RKO (cell line): ENCODE results near the gene TLR5.
A peak's percentile ranks its signal among the peaks of the same experiment; 100 is the strongest.

Experiments used
- DNase-seq: peaks from one replicate; pipeline ENCODE4 v3.0.0-alpha.2; 2016; ENCODE audit warnings: low spot score

TLR5 gene

DNA sequence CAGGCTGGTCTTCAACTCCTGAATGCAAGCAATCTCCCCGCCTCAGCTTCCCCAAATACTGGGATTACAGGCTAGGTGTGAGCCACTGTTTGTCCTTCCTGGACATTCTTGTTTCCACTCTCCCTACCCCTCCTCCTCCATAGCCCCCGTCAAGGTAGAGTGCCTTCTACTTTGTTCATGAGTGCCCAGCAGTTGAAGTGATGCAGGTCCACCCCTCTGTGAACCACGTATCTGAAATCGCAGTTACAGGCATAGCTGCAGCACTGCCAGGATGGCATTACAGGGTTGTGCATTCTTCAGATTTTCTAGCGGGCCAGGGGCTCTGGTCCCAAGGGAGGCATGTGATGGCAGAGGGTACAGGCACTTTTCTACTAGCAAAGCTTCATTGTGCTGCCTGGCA, 7.4 kb upstream of the TLR5 start:
- DNase-seq: no peak

DNA sequence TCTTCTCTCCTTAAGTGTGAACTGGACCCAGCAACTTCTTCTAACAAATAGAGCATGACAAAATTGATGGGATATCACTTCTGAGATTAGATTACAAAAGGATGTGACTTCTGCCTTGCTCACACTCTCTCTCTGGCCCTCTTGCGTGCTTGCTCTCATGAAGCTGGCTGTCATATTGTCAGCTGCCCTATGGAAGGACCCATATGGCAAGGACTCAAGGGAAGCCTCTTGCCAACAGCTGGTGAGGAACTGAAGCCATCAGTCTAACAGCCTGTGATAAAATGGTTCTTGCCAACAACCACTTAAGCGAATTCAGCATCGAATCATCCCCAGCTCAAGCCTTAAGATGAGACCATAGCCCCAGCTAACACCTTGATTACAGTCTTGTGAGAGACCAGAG, 4.8 kb upstream of the TLR5 start:
- DNase-seq: no peak

DNA sequence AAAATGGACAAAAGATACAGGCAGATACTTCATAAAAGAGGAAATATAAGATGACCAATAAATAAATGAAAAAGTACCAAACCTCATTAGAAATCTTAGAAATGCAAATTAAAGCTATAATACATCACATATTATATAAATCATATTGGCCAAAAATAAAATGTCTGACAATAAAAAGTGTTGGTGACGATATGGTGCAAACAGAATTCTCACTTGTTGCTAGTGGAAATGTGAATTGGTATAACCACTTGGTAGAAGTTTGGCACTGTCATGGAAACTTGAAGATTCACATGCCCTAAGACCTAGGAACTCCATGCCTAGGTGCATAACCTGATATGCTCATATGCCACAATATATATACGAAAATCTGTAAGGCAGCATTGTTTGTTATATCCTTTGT, 4.4 kb upstream of the TLR5 start:
- DNase-seq: no peak

DNA sequence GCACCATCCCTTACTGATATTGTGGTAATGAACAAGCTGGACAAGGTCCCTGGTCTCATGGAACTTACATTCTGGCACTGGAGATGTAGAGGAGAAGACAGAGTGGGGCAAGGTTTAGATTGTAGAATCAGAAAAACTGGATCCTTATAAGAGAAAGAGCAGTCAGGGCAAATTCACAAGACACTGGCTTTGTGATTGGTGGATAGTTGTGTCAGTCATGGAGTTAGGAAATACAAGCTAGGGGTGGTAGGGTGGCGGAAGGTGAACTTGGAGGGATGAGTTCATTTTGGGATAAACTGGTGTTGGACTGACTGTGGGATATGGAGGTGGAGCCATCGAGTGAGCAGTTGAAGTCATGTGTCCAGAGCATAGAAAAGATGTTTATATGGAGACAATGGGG, 3.7 kb upstream of the TLR5 start:
- DNase-seq: no peak

DNA sequence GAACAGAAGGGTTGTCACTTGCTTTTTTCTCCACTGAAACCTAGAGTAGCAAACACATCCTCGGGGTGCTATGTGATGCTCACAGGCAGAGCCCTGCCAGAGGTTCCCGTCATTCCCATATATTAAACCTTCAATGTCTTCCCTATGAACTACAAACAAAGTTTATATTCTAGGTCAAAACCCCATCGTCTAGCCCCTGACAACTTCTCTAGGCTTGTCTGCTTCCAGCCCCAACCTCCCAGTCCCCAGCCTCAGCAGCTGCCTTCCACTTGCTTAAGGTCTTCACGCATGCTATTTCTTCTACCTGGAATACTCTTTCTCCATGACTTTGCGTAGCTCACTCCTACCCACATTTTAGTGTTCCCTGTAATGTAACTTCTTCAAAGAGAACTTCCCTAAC, 1.9 kb upstream of the TLR5 start:
- DNase-seq: no peak

DNA sequence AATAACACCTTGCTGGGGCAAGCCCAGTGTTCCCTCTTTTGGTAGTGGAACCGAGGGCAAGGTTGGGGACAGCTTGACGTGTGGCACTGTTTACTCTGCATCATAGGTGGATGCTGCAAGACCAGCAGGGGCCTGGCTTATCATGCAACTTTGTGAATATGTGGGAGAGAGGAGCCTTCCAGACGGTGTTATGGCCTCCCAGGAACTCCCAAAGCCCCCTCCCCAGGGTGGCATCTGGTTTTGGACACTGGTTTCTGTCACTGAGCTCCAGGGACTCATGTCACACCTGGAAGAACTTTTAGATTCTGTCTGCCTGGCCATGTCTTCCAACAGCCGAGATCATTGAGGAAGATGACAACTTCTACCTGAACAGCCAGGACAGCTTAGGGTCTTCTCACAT, 1.4 kb upstream of the TLR5 start:
- no peak for DNase-seq

DNA sequence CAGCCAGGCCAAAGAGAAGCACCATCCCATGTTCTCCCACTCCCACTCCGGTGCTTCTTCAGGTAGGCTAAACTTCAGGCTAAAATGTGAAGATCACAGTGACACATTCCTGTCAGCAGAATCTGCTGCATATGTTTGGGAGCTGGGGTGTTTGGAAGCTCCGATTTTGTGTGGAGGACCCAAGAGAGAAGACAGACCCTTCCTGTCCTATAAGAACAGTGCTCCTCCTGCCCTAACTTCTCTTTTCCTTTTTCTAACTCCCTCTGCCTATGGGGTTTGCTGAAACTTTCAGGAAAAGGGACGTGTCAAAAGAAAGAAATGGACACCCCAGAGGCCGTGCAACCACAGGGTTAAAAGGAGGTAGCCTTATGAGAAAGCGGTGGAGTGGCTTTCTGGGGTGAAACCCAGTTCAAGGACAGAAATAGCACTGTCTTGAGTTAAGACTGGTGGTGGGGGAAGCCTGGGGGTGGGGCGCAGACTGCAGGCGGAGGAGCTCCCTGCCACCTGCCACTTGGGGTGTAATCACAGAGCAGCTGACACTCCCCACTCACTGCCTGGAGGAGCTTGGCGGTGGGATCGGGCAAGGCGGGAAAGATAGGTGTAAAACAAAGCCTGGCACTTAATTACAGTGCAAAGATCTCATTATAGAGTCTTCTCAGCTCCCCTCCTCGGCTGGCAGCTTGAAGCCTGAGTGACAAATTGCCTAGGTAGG, 645 bp upstream of the TLR5 start:
- DNase-seq: no peak

DNA sequence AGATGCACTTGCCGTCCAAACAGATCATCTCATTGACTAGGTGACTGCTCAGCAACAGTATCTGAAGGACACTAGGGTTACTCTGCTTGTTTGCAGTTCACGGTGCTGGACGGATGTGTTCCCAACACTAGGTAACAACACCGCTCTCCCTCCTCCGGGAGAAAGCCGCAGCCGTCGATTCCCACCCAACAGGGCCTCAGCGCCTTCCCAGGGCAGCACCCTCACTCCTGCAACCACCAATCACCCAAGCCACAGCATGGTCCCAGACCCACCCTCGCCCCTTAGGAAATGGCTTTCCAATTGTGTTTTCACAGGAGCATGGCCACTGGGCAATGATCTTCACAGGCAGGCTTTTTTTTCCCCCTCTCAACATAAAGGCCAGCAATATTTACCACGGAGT, 779 bp downstream of the TLR5 start:
- DNase-seq: no peak

DNA sequence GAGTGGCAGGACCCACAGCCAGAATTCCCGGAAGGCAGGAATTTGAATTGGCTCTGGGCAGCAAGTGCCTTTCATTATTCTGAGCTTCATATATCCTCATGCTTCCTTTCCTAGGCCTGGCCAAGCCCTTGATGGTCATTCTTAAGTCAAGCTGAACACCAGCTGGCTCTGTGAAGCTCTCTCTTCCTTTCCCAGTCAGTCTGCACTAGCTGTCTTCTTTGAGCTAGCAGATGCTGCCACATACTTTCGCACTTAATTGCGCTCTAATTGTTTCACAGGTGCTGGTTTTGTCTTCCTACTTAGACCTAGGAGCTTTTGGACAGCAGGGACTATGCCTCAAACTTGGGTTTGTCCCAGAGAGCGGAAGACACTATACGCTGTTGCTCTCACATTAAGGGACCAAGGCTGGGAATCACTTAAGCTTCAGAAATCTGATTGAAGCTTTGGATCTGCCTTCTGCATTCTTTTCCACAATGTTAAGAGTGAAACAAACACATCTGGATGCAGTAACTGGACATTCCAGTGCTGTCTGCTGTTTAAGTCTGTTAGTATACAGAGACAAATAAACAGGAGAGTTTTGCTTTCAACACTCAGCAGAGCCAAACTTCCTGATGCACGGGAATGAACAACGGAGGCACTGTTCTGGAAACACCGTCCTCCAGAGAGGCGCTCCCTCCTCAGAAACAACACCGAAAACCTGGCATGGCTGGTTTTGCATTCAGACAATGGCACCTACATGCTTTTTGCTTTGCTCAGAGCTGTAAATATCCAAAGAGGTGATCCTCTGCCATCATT, 2.2 kb downstream of the TLR5 start:
- DNase-seq: no peak

DNA sequence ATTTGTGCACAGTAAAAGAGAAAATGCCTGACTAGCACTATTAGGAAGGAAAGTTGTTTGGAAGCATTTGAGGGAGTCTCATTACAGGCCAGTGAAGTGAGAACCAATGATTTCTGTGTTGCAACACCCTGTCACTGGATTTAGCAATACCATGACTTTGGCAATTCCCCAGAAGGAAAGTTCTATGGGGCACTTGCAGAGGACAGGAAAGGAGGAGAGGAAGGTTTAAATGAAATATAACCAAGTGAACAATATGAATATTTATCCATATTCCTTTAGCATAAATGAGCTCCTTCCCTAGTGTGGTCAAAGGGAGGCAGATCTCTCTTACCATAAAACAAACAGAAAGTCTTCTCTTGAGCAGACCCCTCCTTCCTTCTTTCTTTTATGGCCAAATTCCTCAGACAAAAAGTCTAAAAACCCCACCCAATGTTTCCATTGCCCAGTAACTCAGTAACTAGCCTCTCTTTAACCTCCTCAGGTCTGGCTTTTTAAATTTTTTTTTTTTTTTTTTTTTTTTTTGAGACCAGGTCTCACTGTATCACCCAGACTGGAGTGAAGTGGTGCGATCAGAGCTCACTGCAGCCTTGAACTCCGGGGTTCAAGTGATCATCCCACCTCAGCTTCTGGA, 5.5 kb downstream of the TLR5 start:
- no peak for DNase-seq

DNA sequence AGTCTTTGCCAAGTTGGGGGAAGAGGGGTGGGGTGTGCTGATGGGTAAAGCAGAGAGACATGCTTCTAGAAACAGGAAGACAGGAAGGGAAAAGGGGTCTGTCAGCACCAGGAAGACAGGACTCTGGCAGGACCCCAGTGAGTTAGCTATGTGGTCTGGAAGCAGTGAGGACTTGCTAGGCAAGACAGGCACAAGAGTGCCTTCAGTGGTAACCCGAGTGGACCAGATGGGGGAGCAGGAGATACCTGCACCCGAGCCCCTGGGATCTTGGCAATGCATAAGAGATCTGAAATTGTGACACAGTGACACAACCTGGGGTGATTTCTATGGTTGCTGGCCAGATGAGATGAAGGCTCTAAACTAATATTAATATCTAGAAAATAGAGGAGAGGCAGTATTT, 7.0 kb downstream of the TLR5 start:
- no peak for DNase-seq

DNA sequence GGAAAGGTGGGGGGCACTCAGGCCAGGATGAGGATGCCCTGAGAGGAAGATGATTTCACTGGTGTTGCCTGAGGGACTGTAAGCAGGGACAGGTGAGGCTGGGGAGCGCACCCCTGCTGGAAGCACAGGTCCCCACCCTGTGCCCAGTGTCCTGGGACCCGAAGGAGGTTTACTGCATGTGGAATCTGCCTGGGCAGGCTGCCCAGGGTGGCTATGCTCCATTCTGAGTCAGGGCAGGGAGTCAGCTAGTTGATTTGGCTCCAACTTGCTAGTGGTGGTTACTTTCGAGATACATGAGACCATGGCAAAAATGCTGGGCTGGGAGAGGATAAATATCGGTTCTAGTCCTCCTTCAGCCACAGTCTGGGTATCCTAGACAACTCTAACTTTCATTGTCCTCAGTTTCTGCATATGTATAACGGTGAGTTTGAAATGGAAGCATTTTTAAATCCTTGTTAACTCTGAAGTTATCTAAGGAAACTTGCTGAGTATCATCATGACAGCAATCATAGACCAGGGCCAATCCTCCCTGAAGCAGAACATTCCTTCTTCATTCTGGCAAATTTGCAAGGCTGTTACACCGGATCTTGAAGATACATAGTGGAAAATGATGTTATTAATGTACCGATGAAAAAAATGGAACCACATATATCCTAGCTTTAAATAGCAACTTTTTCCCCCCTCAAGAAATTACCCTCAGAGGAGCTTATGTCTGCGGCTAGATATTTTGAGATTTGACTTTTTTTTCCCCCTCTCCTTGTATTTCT, 7.7 kb downstream of the TLR5 start:
- DNase-seq: peak; percentile 18

DNA sequence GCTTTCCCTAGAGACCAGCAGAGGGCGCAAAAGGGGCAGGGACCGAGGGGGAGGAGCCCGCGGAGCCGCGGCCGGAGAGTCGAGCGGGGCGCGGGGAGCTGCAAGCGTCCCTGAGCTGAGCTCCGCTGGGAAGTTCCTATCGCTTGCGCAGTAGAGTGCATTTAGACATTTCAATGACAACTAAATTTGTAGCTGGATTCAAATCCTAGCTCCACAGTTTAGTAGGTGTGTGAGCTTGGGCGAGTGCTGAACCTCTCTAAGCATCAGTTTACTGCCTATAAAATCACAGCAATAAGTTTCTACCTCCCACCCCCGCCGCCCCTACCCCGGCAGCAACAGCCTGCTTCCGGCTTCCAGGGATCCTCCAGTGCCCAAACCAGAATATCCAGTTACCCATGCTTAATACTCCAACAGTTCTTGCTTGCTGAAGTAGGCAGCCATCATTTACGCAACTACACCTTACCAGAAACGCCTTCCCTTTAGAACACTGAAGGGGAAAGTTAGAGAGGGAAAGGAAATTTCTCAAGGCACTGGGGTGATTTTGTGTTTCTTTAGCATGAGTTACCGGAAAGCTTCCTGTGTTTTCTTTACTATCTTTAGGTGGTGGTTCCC, 9.1 kb downstream of the TLR5 start:
- DNase-seq: peak; percentile 74

DNA sequence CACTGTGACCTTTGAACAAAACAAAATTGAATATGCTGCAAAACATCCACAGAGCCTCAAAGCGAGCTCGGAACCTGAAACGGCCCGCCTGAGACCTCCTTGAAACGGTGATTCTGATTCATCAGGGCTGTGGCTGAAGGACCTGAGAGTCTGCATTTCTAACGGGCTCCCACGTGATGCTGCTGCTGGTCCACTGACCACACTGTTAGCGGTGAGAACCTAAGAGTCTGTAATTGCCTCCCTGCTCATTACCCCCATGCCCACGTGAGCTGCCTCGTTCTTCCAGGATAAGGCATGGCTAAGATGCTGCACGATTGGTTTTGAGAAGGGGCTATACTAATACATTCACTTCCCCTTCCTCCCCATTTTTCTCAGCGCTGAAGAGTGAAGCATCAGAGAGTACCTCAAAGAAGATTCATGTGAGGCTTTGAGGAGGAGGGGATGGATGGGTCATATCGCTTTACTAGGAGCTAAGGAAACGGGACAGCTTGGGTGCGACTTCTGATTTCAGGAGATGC, 9.7 kb downstream of the TLR5 start:
- no peak for DNase-seq

DNA sequence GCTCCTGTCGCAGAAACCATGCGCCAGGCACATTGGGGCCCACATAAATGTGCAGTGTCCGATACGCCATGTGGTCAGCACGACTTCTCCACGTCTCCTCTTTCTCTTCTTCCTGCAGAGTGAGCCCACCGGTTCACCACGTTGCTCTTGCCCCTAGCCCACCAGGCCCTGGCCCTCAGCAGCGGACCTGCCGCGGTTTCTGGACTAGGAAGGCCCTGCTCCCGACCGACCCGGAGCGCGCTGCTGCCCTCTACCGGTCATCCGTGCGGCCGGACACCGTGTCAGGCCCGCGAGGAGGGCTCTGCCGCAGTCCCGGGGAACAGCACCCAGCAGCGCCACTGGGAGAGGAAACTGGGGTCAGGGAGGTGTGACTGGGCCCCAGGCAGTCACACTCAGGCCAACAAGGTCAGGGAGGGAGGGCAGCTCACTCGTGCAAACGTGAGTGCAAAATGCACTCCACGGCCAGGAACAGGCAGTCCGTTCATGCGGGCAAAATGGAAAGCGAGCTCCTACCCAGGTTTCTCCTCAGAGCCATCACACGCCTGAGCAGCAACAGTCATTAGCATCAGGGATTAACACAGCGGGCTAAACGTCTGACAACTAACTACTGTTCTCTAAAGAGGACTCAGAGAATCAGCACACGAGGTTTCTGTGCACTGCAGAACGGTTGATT, 13.7 kb downstream of the TLR5 start:
- DNase-seq: no peak

DNA sequence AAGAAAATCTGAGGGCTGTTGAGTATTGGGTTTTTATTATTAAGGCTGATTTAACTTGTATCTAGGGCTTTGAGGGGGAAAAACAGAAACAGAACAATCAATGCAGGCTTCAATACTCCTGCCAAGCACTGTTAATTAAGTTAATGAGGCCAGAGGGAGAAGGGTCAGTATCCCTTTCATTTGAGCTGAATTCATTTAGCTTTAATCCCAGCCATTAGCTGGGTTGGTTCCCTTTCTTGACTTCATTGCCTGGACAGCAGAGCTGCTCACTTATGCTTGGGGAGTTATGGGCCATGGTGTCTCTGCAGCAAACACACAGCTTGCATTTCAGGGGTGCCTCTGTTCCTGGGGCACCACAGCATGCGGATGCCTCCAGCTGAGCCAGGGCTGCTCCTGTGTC, 16.3 kb downstream of the TLR5 start:
- DNase-seq: no peak

DNA sequence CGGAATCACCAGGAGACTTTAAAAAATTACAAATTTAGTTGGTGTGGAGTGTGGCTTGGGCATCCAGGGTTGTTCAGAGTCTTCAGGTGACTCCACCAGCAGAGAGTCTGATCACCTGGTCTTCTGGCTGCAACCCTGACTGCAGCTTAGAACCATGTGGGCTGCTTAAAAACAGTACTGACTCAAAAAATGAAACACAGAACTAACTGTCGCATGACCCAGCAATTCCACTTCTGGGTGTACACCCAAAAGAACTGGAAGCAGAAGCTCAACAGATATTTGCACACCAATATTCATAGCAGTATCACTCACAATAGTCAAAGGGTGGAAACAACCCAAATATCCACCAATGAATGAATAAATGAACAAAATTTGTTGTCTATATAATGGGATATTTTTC, 17.3 kb downstream of the TLR5 start:
- no peak for DNase-seq

DNA sequence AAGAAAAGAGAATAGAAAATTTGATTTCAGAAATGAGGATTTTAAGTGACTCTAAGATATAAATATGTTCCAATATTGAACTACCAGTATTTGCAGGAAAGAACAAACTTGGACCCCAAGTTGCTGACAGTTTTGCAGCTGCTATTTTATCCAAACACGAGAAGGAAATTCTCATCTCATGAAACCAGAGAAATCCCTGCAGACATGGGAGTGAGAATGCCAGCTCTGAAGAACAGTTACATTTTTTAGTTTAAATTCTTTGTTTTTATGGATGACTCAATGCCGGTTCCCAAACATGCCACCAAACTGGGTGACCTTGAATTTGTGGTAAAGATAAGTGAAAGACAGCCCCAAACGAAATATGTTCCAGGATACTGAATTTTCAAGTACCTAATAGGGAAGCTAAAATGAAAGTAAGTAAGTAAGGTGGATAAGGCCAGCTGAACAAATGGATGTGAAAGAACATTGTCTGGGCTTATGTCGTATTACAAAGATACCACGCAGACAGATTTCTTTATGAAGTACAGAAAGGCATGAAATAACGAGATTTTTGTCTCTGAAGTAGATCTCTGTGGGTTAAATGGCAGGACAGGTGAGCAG, 19.9 kb downstream of the TLR5 start:
- DNase-seq: no peak

DNA sequence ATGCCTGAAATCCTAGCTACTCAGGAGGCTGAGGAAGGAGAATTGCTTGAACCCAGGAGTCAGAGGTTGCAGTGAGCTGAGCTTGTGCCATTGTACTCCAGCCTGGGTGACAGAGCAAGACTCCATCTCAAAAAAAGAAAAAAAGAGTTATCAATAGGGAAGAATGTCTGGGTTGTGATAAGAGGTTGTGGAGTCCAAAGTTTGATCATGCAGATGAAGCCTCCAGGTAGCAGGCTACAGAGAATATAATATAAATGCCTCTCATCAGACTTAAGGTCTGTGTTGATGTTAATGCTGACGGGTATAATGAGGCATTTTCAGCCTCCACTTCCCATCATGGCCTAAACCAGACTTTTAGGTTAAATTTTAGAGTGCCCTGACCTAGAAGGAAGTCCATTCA, 24.6 kb downstream of the TLR5 start:
- DNase-seq: no peak

DNA sequence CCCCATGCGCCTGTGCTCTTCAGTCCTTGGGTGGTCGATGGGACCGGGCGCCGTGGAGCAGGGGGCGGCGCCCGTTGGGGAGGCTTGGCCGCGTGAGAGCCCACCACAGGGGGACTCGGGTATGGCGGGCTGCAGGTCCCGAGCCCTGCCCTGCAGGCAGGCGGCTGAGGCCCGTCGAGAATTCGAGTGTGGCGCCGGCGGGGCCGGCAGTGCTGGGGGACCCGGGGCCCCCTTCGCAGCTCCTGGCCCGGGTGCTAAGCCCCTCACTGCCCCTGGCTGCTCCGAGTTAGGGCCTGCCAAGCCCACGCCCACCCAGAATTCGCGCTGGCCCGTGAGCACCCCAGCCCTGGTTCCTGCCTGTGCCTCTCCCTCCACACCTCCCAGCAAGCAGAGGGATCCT, 26.1 kb downstream of the TLR5 start:
- DNase-seq: no peak

DNA sequence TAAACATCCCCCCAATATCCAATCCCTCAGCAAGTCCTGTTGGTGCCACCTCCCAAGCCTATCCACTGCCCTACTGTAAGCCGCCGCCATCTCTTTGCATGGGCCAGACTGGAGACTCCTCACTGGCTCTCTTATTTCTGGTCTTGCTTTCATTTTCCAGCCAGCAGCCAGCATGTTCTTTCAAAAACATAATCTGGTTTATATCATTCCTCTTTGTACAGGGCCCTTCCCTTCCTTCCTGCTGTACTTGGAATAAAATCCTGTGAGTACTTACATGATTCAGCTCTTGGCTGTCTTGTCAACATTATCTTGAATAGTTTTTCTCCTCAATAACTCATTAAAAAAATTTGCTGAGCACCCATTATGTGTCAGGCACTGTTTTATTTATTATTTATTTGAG, 28.2 kb downstream of the TLR5 start:
- no peak for DNase-seq
